HG03139 (cell line): ENCODE results near the gene PRKN.

Experiments used
- ATAC-seq: cut with Tn5 transposase; IDR thresholded peaks from one replicate; pipeline ENCODE4 v1.9.1; 2021; ENCODE audit not compliant: unreplicated experiment

The PRKN gene

GRCh38 chr6:162153120-162153519 is 574.4 kb downstream of the PRKN start:
- ATAC-seq = no peak

- no peak for ATAC-seq
Observed at GRCh38 chr6:162151021-162151665, 576.4 kb downstream of the PRKN start.

DNA sequence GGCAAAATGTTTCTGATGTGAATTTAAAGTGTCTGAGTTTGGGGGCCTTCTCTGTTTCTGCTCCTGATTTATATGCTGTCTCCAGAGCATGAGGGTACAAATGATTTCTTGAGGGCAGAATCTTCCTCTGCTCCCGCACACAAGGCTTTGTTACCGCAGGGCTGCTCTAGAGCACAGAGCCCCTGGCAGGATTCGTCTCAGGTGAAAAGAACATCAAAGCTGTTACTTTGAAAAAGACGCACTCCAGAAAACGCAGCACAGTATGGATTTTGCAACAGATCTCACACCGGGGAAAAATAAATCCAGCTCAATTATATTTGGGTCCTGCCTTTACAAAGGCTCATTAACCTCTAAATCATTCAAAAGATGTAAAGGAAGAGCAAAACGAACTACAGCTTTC is 577.3 kb downstream of the PRKN start:
- no peak for ATAC-seq

- ATAC-seq = no peak
Observed at GRCh38 chr6:162149786-162150185, 577.8 kb downstream of the PRKN start.

GRCh38 chr6:162147805-162148204 is 579.8 kb downstream of the PRKN start:
- no peak for ATAC-seq

- ATAC-seq = no peak
Observed at GRCh38 chr6:162147281-162147680, 580.3 kb downstream of the PRKN start.

- ATAC-seq = no peak
Observed at GRCh38 chr6:162140251-162140852, 587.2 kb downstream of the PRKN start.

- no peak for ATAC-seq
Observed at GRCh38 chr6:162125659-162126058, 601.9 kb downstream of the PRKN start.

- no peak for ATAC-seq
Observed at GRCh38 chr6:162124710-162125435, 602.7 kb downstream of the PRKN start.

DNA sequence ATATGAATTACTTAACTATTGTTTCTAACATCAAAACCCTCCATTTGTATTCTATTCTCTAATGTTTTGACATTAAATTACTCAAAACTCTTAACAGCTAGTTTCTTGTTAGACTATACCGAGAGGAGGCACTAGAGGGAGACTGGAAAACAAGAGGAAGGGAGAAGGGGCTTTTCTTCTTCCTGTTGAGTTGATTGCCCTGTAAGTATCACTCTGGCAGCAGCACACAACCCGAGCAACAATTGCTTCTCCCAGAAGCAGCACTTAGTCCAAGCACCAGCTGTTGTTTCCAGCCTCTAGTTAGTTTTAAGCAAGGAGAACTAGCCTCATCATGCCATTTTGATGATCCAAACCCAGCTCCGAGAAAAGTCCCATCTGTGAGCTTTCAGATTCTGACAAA is 603.8 kb downstream of the PRKN start:
- no peak for ATAC-seq

DNA sequence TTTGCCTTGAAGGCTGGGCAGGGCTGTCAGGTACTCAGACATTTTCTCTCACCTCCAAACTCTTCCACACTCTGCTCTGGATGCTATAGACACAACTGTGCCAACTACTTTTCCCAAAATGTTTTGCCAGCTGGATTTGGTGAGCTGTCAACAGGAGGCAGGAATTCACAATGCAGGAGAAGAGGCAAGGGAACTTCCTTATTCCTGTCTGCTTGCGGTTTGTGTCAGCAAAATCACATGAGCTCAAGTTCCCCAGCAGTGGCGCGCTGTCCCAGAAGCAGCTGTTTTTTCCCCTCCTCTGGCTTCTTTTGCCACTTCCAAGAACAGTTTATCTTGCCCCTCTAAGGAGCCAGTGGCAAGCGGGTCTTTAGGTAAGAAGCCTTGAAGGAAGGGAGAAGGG is 608.2 kb downstream of the PRKN start:
- ATAC-seq = no peak

- no peak for ATAC-seq
Observed at GRCh38 chr6:162118706-162119105, 608.9 kb downstream of the PRKN start.

GRCh38 chr6:162116902-162117525 is 610.6 kb downstream of the PRKN start:
- ATAC-seq = no peak

GRCh38 chr6:162109480-162110050 is 618.0 kb downstream of the PRKN start:
- ATAC-seq = no peak

DNA sequence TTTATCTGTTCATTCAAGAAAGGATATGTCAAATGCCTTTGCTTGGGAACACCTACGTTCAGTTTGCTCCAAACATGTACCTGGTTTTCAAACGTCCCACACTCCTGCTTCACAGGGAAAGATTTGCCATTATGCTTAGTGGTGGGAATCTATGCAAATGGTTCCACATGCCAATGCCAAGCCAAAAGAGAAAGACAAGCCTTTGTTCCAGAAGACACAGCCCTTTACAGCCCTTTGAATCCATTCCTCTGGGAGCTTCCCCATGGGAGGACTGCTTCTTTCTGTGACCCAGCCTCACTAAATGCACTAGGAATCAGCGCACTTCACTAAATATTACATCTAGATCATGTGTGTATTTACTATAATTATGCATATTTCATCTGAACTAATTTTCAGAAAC is 619.5 kb downstream of the PRKN start:
- no peak for ATAC-seq

- no peak for ATAC-seq
Observed at GRCh38 chr6:162100096-162100495, 627.5 kb downstream of the PRKN start.

- no peak for ATAC-seq
Observed at GRCh38 chr6:162099685-162100084, 627.9 kb downstream of the PRKN start.

- no peak for ATAC-seq
Observed at GRCh38 chr6:162092816-162093502, 634.6 kb downstream of the PRKN start.

GRCh38 chr6:162090734-162091133 is 636.8 kb downstream of the PRKN start:
- ATAC-seq = no peak

GRCh38 chr6:162088091-162088490 is 639.5 kb downstream of the PRKN start:
- ATAC-seq = no peak

DNA sequence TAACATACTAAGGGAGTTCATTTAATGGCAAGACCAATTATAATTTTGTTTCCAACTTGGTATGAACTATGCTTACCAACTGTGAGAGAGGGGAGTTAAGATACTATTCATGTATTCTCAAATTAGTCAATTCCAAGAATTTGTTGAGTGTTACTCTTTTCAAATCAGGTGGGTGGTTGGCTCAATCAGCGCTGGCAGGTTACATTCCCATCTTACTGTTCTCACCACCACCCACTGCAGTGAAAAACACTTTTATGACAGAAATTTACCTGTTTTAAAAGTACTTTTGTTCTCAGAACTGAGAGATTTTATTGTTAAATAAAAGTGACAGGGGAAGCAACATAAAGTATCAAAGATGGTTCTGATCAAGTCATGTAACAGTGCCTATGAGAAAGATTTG is 642.0 kb downstream of the PRKN start:
- ATAC-seq = no peak
